H1 (cell line): ENCODE data around the gene POLR1C. TPM values are rescaled to one million over a fixed set of nuclear protein-coding genes. Genes with fewer than 3 reads are reported as not detected.

ENCODE experiments used
- CTCF ChIA-PET: fragments of 300-600 bp; sonication (Branson Sonifier 250); formaldehyde crosslinking; loops from one replicate; lab custom pipeline; 2021; ENCODE audit not compliant: partially characterized antibody; lab: Charles Lee
- POLR2A ChIA-PET: fragments of 300-600 bp; sonication (Branson Sonifier 250); formaldehyde crosslinking; loops from one replicate; lab custom pipeline; 2021; ENCODE audit warnings: inconsistent platforms; ENCODE audit not compliant: partially characterized antibody; lab: Charles Lee
- DNase-seq, 2 experiments: peaks; one replicate each; pipeline versions ENCODE4 v3.0.0 to v3.0.0-alpha.2; 2010 to 2022; ENCODE audit warnings: low spot score in 2 of 2, low read depth in 1 of 2, mixed read lengths in 1 of 2
- FAIRE-seq: peaks from 2 replicates; lab custom pipeline; 2011; peaks lifted over from hg19 to GRCh38; lab: Jason Lieb, UNC
- H2AFZ ChIP-seq: 2 replicates; pipeline ENCODE4 v1.8.1; 2012; ENCODE audit warnings: low read length, inconsistent platforms
- H2AK5ac ChIP-seq: 2 replicates; pipeline ENCODE4 v1.6.1; 2013; ENCODE audit warnings: low read depth, low read length
- H2BK120ac ChIP-seq: replicated peaks from 2 replicates; pipeline ENCODE3; 2013; ENCODE audit warnings: low read depth, low read length, inconsistent platforms
- H2BK12ac ChIP-seq: 2 replicates; pipeline ENCODE4 v1.6.1; 2013; ENCODE audit warnings: low read depth, low read length
- H2BK15ac ChIP-seq: 2 replicates; pipeline ENCODE4 v1.6.1; 2013; ENCODE audit warnings: low read length
- H2BK20ac ChIP-seq: 2 replicates; pipeline ENCODE4 v1.6.1; 2013; ENCODE audit warnings: low read length
- H2BK5ac ChIP-seq: 2 replicates; pipeline ENCODE4 v1.6.1; 2013; ENCODE audit warnings: low read depth, low read length
- H3K14ac ChIP-seq: 2 replicates; pipeline ENCODE4 v1.6.1; 2013; ENCODE audit warnings: inconsistent platforms; ENCODE audit not compliant: insufficient read length
- H3K18ac ChIP-seq: 2 replicates; pipeline ENCODE4 v1.6.1; 2013; ENCODE audit warnings: low read length; ENCODE audit errors: extremely low read depth
- H3K23ac ChIP-seq: 2 replicates; pipeline ENCODE4 v1.6.1; 2013; ENCODE audit warnings: inconsistent platforms; ENCODE audit not compliant: insufficient read length
- H3K23me2 ChIP-seq: 2 replicates; pipeline ENCODE4 v1.6.1; 2013; ENCODE audit warnings: low read depth, low read length
- H3K27ac ChIP-seq: 2 replicates; pipeline ENCODE4 v1.6.1; 2011; ENCODE audit warnings: low read depth, low read length, inconsistent platforms
- H3K27me3 ChIP-seq, 4 experiments: replicated peaks in 1 of 4; 1 replicate in 1 of 4; 2 replicates in 3 of 4; pipeline versions ENCODE4 v1.6.1 to v1.8.1; 2011 to 2013; ENCODE audit warnings: low read length in 3 of 4, mild to moderate bottlenecking in 3 of 4, inconsistent platforms in 2 of 4, mixed read lengths in 2 of 4, moderate library complexity in 1 of 4; ENCODE audit not compliant: control insufficient read depth in 3 of 4, insufficient read depth in 3 of 4; ENCODE audit errors: extremely low read depth in 1 of 4
- H3K36me3 ChIP-seq, 4 experiments: 2 replicates each; pipeline versions ENCODE4 v1.6.1 to v1.8.1; 2011 to 2013; ENCODE audit warnings: mild to moderate bottlenecking in 4 of 4, low read length in 3 of 4, moderate library complexity in 2 of 4, control low read depth in 1 of 4, inconsistent platforms in 1 of 4; ENCODE audit not compliant: insufficient read depth in 4 of 4, control insufficient read depth in 2 of 4
- H3K4ac ChIP-seq: replicated peaks from 2 replicates; pipeline ENCODE3; 2013; ENCODE audit warnings: low read length, low read depth, mixed read lengths, inconsistent platforms; ENCODE audit not compliant: insufficient read length
- H3K4me1 ChIP-seq, 4 experiments: replicated peaks in 1 of 4; 1 replicate in 1 of 4; 2 replicates in 3 of 4; pipeline versions ENCODE4 v1.6.1 to v1.8.1; 2011 to 2013; ENCODE audit warnings: low read length in 3 of 4, inconsistent platforms in 2 of 4, mixed read lengths in 1 of 4; ENCODE audit not compliant: insufficient read depth in 4 of 4, control insufficient read depth in 3 of 4
- H3K4me2 ChIP-seq, 2 experiments: 2 replicates each; pipeline versions ENCODE4 v1.6.1 to v1.8.1; 2011 to 2013; ENCODE audit warnings: low read depth in 2 of 2, low read length in 2 of 2, control low read depth in 1 of 2, inconsistent platforms in 1 of 2, mild to moderate bottlenecking in 1 of 2; ENCODE audit not compliant: insufficient read depth in 1 of 2
- H3K4me3 ChIP-seq, 4 experiments: fragments of 200-600, 300-600 bp in 1 of 4; sonication (generic), shearing (Covaris generic), sonication (Bioruptor Twin) in 1 of 4; 2 replicates each; pipeline versions ENCODE4 v1.5.1 to v1.8.1; 2011 to 2016; ENCODE audit warnings: low read length in 4 of 4, low read depth in 3 of 4, control low read depth in 2 of 4, inconsistent platforms in 2 of 4, mild to moderate bottlenecking in 2 of 4, mixed read lengths in 1 of 4, moderate library complexity in 1 of 4; ENCODE audit not compliant: insufficient read depth in 2 of 4; ENCODE audit errors: extremely low read depth in 1 of 4
- H3K56ac ChIP-seq: replicated peaks from 2 replicates; pipeline ENCODE3; 2013; ENCODE audit warnings: low read depth, mild to moderate bottlenecking, mixed read lengths, low read length, inconsistent platforms; ENCODE audit not compliant: insufficient read length
- H3K79me1 ChIP-seq: 2 replicates; pipeline ENCODE4 v1.6.1; 2013; ENCODE audit warnings: low read depth, low read length, control low read depth
- H3K79me2 ChIP-seq, 2 experiments: 2 replicates each; pipeline versions ENCODE4 v1.6.1 to v1.8.1; 2012 to 2013; ENCODE audit warnings: low read length in 2 of 2, mild to moderate bottlenecking in 2 of 2, inconsistent platforms in 1 of 2; ENCODE audit not compliant: insufficient read depth in 2 of 2, control insufficient read depth in 1 of 2
- H3K9ac ChIP-seq, 4 experiments: replicated peaks in 1 of 4; 1 replicate in 1 of 4; 2 replicates in 3 of 4; pipeline versions ENCODE4 v1.6.1 to v1.8.1; 2011 to 2013; ENCODE audit warnings: low read depth in 3 of 4, low read length in 3 of 4, control low read depth in 2 of 4, mild to moderate bottlenecking in 2 of 4, moderate library complexity in 2 of 4, inconsistent platforms in 1 of 4; ENCODE audit errors: extremely low read depth in 1 of 4
- H3K9me3 ChIP-seq, 2 experiments: 2 replicates each; pipeline versions ENCODE4 v1.6.1 to v1.8.1; 2012 to 2013; ENCODE audit warnings: mild to moderate bottlenecking in 2 of 2, moderate library complexity in 2 of 2, control low read depth in 1 of 2, inconsistent platforms in 1 of 2, low read depth in 1 of 2, low read length in 1 of 2, mixed read lengths in 1 of 2; ENCODE audit not compliant: insufficient read depth in 2 of 2
- H4K20me1 ChIP-seq, 2 experiments: replicated peaks in 1 of 2; 2 replicates each; pipeline versions ENCODE3 to v1.8.1; 2011 to 2013; ENCODE audit warnings: inconsistent platforms in 2 of 2, low read length in 2 of 2, mild to moderate bottlenecking in 1 of 2; ENCODE audit not compliant: insufficient read depth in 2 of 2, control insufficient read depth in 1 of 2
- H4K5ac ChIP-seq: 2 replicates; pipeline ENCODE4 v1.6.1; 2013; ENCODE audit warnings: low read length, low read depth, mixed read lengths, inconsistent platforms; ENCODE audit not compliant: insufficient read length
- H4K8ac ChIP-seq: 2 replicates; pipeline ENCODE4 v1.8.0; 2013; ENCODE audit warnings: mild to moderate bottlenecking, moderate library complexity, low read length, inconsistent platforms; ENCODE audit not compliant: insufficient read depth; ENCODE audit errors: extremely low read depth
- H4K91ac ChIP-seq: replicated peaks from 2 replicates; pipeline ENCODE3; 2013; ENCODE audit warnings: low read length, mixed read lengths, inconsistent platforms; ENCODE audit not compliant: insufficient read length
- BCL11A ChIP-seq, 2 experiments: IDR thresholded peaks; one replicate each; pipeline ENCODE4 v1.6.1; 2011; ENCODE audit warnings: low read depth in 2 of 2, low read length in 2 of 2, mild to moderate bottlenecking in 2 of 2
- KDM1A ChIP-seq: fragments of 200-600, 300-600 bp; sonication (generic); IDR thresholded peaks from 2 replicates; pipeline ENCODE4 v1.7.1; 2016; ENCODE audit warnings: mild to moderate bottlenecking, low read length, borderline replicate concordance
- NANOG ChIP-seq: IDR thresholded peaks from 2 replicates; pipeline ENCODE4 v1.6.1; 2011; ENCODE audit warnings: low read length, low read depth, mild to moderate bottlenecking, inconsistent platforms; ENCODE audit not compliant: insufficient read depth, poor library complexity, severe bottlenecking
- POLR2AphosphoS5 ChIP-seq: IDR thresholded peaks from 2 replicates; pipeline ENCODE4 v1.6.1; 2011; ENCODE audit warnings: low read depth, low read length
- SRF ChIP-seq: IDR thresholded peaks from 2 replicates; pipeline ENCODE4 v1.6.1; 2011; ENCODE audit warnings: mild to moderate bottlenecking, low read depth, low read length, moderate library complexity
- WGBS, 2 experiments: shearing (Covaris generic) in 1 of 2; methylation state at CpG; one replicate each; pipeline versions ENCODE4 v1.1.6 to v1.1.7; 2013 to 2015; ENCODE audit warnings: low lambda C conversion rate in 2 of 2, mixed read lengths in 2 of 2, inconsistent platforms in 1 of 2, low coverage in 1 of 2, missing lambda C conversion rate in 1 of 2; ENCODE audit not compliant: insufficient replicate concordance in 2 of 2, insufficient coverage in 1 of 2, insufficient read length in 1 of 2; ENCODE audit errors: extremely low coverage in 1 of 2, missing lambda C conversion rate in 1 of 2; 5-methylcytosine and 5-hydroxymethylcytosine counted together
- polyA plus RNA-seq, 7 experiments: library from polyadenylated mRNA; depleted of rRNA in 3 of 7; stranded (reverse) in 5 of 7; unstranded in 2 of 7; fragments of >200 nt in 5 of 7; fragments of 200-250 nt in 2 of 7; gene quantifications; 1 replicate in 5 of 7; 2 replicates in 1 of 7; 4 replicates in 1 of 7; pipeline versions ENCODE4 v1.2.1 to v1.2.3, GENCODE V29; 2011 to 2013; ENCODE audit warnings: missing spikeins in 2 of 7, mixed read lengths in 2 of 7
- total RNA-seq: library from RNA; stranded (reverse); fragmentation: NEBNext Ultra II Directional; extraction: Animal tissue kit (Norgen Biotek cat#: 25700); gene quantifications from 2 replicates; pipeline ENCODE4 v1.2.1, GENCODE V29; 2021

Gene POLR1C
- total and polyA plus RNA-seq, 2 of the 8 experiments (the other 6 are each of a cell fraction or from before 2014, with no cell fraction given), result 42.9 to 49.6 TPM

DNA sequence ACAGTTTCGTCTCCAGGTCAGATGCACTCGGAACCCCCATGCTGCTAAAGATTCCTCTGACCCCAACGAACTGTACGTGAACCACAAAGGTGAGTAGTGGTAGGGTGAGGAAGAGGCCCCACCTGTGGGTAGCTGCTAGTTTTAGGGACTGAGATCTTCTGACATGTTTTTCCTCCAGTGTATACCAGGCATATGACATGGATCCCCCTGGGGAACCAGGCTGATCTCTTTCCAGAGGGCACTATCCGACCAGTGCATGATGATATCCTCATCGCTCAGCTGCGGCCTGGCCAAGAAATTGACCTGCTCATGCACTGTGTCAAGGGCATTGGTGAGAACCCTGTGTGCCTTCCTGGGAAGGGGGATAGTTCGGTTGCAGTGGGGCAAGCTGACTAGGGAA is 3.2 kb downstream of the POLR1C start:
- H2BK12ac ChIP-seq, result no peak overlapping the region
- POLR2A ChIA-PET, result interaction anchor here (0.8 to 12.4 kb wide), 9 partner anchors 8 to 56 kb away, joined by 3 to 147 read pairs (median 8); partner anchors contain the start of genes LRRC73, POLH and XPO5
- no peak for FAIRE-seq
- CTCF ChIA-PET, result no interaction called here
- no peak overlapping the region for H3K4me2 ChIP-seq
- H3K9ac ChIP-seq, result no peak overlapping the region
- no peak overlapping the region for H3K27ac ChIP-seq
- H3K4me3 ChIP-seq, result no peak overlapping the region
- no peak overlapping the region for H3K56ac ChIP-seq
- no peak overlapping the region for H2AFZ ChIP-seq
- H3K9me3 ChIP-seq, result no peaks in the 10 kb centered on the region
- WGBS, 2 experiments, result 86% methylated on average over 8 of the region's 8 CpGs; no CpG with 5 or more reads in 1 of the 2 experiments
- no peak overlapping the region for H3K4ac ChIP-seq
- no peak for TF ChIP-seq KDM1A
- TF ChIP-seq SRF, result no peak
- TF ChIP-seq POLR2AphosphoS5, result peak; percentile 44; the same call in 1 of the 2 replicates
- no peak for TF ChIP-seq BCL11A (IDR thresholded peaks at IDR 0.05; ENCODE audit: low read depth in 2 of 2, low read length in 2 of 2)
- TF ChIP-seq NANOG, result no peak
- TF ChIP-seq, all 59 proteins: peak for 1
- Histone ChIP-seq H3K27me3 (no peaks in the 10 kb centered on the region), H4K8ac (no peak overlapping the region; the same call in 1 of the 2 replicates), H3K14ac (no peak overlapping the region), H4K91ac (no peak overlapping the region), H3K36me3 (peaks cover 38 to 66% (median 60%) of the 10 kb centered on the region in 4 experiments), H3K23ac (no peak overlapping the region), H2BK5ac (no peak overlapping the region), H2BK20ac (no peak overlapping the region), H4K5ac (no peak overlapping the region), H3K18ac (no peak overlapping the region), H2BK15ac (no peak overlapping the region), H3K4me1 (peaks cover 4 to 10% (median 7%) of the 10 kb centered on the region in 4 experiments; a peak in 6 of 7 replicates), H3K23me2 (peaks cover 9% of the 10 kb centered on the region), H3K79me2 (peaks cover 19 to 41% of the 10 kb centered on the region in 2 experiments), H4K20me1 (peaks cover 6% of the 10 kb centered on the region in 2 experiments), H2AK5ac (no peak overlapping the region), H3K79me1 (peaks cover 12% of the 10 kb centered on the region), H2BK120ac (no peak overlapping the region)
- DNase-seq, result no peak
